HL-60/S4 (cell line): ENCODE results near the gene NFASC.

ENCODE experiments used
- in situ Hi-C: fragments of 300-500 bp; cut with MboI; formaldehyde crosslinking; loops from 2 replicates; pipeline ENCODE4 v1.14.3; 2022; ENCODE audit warnings: low sequenced_read_pairs

NFASC gene

DNA sequence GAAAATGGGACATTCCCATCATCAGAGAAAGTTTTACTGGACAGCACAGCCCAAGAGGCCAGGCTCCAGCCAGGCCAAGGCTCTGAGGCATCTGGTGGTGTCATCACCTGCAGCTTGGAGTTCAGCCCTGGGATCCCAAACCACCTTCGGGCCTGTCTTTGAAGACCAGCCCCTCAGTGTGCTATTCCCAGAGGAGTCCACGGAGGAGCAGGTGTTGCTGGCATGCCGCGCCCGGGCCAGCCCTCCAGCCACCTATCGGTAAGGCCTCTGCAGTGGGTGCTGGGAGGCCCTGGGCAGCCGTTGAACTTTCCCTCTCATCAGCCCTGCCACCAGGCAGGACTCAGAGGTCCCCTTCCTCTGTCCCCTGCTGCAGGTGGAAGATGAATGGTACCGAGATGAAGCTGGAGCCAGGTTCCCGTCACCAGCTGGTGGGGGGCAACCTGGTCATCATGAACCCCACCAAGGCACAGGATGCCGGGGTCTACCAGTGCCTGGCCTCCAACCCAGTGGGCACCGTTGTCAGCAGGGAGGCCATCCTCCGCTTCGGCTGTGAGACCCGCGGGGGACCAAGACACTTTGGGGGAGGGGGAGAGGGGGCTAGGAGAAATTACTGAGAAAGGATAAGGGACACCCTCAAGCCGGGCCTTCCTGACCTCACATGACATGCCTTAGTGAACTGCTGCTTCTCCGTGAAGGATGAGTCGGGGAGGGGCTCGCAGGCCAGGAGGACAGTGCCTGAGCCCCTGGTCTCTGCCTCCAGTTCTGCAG lies 187.3 kb downstream of the NFASC start:
- in situ Hi-C loops: no loop called here

GRCh38 chr1:205058853-205059252 lies 188.2 kb downstream of the NFASC start:
- in situ Hi-C loops: no loop called here

- in situ Hi-C loops: no loop called here
Measured at GRCh38 chr1:205059660-205060059, 189.0 kb downstream of the NFASC start.

DNA sequence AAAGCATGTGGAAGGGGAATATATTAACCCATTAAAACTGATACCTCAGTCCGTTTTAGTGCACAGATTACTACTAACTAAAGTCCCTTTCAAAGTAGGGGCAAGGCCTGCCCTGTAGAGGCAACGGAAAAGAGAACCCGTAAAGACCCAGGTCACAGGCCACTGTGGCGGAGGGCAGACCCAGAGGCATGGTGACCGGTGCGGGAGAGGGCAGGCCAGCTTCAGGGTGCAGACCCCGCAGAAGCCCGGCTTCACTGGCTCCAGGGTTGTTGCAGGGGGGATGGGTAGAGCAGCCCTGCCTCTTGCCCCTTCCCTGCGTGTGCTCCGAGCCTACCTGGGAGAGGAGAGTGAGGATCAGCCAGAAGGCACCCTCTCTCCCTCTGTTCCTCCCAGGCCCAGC lies 190.1 kb downstream of the NFASC start:
- in situ Hi-C loops: no loop called here

- in situ Hi-C loops: no loop called here
Measured at GRCh38 chr1:205061227-205061626, 190.6 kb downstream of the NFASC start.

DNA sequence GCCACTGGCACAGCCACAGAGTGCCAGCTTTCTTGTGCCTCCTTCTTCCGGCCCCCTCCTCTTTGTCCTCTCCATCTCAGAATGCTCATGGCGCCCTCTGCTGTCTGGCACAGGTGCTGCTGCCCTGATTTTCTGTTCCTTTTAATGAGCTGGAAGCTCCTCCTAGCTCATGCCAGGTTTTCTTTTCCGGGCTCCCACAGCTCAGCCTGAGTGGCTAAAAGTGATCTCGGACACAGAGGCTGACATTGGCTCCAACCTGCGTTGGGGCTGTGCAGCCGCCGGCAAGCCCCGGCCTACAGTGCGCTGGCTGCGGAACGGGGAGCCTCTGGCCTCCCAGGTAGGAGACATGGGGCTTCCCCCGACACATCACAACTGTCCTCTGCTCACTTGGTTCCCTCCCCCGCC lies 191.0 kb downstream of the NFASC start:
- in situ Hi-C loops: no loop called here

DNA sequence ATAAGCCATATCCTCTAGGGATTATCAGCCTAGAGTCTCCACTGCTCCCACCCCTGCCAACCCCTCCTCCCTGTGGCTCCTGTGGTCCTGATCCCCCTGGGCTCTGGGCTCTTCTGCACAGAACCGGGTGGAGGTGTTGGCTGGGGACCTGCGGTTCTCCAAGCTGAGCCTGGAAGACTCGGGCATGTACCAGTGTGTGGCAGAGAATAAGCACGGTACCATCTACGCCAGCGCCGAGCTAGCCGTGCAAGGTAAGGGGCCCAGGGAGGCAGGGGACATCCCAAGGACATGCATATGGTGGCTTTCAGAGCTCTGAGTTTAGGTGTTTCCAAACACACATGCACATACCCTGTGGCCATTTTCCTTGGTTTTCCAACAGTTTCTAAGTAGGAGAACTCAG lies 191.7 kb downstream of the NFASC start:
- in situ Hi-C loops: no loop called here

DNA sequence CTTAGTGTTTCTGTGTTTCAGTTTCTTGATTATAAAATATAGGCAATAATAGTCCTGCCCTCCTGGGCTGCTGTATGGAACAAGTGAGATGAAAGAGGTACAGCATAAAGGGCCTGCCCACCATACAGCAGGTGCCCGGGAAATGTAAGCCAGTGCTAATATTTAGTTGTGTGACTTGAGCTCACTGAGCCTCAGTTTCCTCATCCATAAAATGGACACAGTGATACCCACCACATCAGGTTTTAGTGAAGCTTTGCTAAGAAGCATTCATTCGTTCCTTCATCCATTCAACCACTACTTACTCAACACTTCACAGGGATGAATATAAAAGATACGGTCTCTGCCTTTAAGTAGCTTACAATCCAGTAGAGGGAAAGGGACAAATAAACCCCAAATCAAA lies 192.2 kb downstream of the NFASC start:
- in situ Hi-C loops: no loop called here

GRCh38 chr1:205064301-205064700 lies 193.6 kb downstream of the NFASC start:
- in situ Hi-C loops: no loop called here

DNA sequence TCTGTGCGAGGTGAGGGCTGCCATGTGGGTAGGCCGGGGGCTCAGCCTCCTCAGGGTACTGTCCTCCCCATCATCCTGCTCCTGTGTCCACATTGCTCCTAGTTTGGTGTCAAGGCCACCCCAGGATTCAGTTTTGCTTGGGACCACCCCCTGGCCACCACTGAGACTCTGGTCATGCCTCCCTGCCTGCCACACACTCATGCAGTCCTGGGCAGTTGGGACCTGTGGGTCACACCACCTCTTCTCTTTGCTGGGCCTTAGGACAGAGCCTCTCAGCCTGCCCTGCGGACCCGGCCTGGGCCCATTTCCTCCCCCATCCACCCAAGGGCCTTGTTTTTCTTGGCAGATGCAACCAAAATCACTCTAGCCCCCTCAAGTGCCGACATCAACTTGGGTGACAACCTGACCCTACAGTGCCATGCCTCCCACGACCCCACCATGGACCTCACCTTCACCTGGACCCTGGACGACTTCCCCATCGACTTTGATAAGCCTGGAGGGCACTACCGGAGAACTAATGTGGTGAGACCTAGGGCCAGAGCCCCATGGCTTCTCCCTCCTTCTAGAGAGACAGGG lies 194.2 kb downstream of the NFASC start:
- in situ Hi-C loops: no loop called here

- in situ Hi-C loops: no loop called here
Measured at GRCh38 chr1:205065666-205066065, 195.0 kb downstream of the NFASC start.

DNA sequence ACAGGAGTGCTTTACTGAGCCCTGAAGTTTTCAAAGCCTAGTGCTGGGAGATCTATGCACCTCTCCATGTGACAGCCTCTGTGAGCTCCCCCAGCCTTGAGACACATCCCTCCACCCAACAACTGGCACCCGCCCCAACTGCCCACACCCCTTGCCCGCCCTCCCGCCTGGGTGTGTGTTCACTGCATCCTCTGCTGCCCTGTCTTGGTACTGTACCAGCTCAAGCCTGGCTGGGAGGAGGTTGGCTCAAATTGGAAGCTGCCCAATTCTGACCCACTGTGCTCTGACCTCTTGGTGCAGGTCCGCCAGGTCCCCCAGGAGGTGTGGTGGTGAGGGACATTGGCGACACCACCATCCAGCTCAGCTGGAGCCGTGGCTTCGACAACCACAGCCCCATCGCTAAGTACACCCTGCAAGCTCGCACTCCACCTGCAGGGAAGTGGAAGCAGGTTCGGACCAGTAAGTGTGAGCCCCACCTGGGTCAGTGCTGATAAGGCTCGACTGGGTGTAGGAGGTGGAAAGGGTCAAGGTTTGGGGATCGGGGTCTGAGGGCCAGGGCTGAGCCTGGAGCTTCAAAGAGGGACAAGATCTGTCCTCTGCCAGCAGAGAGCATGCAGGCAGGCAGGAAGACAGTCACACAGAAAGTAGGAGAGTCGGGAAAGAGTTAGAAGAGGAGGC lies 195.6 kb downstream of the NFASC start:
- in situ Hi-C loops: no loop called here

- in situ Hi-C loops: no loop called here
Measured at GRCh38 chr1:205067031-205067430, 196.4 kb downstream of the NFASC start.

GRCh38 chr1:205068001-205068400 lies 197.3 kb downstream of the NFASC start:
- in situ Hi-C loops: no loop called here

DNA sequence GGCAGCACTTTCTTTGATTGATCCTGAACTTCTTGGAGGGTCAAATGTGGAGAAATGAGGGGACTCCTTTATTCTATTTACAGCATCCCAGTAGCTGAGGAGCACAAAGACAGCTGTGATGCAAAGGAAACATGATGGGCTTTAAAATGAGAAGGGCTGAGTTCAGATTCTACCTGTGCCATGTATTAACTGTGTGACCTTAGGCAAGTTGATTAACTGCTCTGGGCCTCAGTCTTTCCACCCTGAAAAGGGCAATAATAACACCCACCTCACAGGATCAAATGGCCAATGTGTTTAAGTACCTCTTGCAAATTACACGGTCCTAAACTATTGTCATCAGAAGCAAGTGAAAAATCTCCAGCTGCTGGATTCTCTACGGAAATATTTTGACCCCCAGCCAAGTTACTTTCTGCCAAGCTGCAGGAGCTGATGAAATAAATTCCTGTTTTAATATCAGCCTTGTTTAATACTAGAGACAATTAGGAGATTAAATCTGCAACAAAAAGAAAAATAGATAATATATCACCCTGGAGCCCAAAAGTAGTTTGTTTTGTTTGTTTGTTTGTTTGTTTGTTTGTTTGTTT lies 197.9 kb downstream of the NFASC start:
- in situ Hi-C loops: no loop called here

DNA sequence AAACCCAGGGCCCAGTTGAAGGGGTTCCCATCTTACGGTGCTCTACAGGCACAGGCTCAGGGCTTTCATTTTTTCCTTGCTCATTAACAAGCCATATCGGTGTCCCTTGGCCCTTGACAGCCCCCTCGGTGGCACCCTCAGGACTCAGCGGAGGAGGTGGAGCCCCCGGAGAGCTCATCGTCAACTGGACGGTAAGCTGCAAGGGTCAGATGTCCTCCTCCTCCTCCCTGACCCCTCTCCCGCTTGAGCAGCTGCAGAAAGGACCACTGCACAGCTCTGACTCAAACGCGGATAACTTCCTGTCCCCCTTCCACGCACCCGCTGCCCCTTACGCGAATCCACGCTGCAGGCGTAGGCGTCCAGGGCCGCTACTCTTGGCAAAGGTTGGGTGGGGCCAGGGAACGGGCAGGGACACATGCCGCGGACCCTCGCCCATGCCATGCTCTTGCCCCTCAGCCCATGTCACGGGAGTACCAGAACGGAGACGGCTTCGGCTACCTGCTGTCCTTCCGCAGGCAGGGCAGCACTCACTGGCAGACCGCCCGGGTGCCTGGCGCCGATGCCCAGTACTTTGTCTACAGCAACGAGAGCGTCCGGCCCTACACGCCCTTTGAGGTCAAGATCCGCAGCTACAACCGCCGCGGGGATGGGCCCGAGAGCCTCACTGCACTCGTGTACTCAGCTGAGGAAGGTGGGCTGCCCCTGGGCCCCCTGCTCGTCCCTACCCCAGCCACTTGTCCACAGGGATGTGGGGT lies 198.9 kb downstream of the NFASC start:
- in situ Hi-C loops: no loop called here

DNA sequence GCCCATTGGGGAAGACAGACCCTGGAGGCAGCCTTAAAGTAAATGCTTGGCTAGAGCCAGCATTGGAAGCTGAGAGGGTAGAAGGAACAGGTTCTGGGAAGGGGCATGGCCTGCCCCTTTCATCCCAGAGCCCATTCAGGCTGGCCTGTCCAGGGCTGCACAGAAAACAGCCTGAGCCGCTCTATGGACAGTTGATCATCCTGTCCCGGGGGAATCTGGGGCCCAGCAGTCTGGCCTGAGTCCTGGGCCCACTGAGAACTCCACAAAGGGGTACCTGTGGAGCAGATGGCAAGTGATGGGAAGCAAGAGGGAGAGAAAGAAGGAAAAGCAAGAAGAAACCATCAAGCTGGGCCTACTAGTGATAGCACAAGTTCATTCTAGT lies 200.4 kb downstream of the NFASC start:
- in situ Hi-C loops: no loop called here

GRCh38 chr1:205071801-205072200 lies 201.1 kb downstream of the NFASC start:
- in situ Hi-C loops: no loop called here

- in situ Hi-C loops: no loop called here
Measured at GRCh38 chr1:205072286-205072685, 201.6 kb downstream of the NFASC start.
